ENCODE data around the gene RPS6KC1.

DNA sequence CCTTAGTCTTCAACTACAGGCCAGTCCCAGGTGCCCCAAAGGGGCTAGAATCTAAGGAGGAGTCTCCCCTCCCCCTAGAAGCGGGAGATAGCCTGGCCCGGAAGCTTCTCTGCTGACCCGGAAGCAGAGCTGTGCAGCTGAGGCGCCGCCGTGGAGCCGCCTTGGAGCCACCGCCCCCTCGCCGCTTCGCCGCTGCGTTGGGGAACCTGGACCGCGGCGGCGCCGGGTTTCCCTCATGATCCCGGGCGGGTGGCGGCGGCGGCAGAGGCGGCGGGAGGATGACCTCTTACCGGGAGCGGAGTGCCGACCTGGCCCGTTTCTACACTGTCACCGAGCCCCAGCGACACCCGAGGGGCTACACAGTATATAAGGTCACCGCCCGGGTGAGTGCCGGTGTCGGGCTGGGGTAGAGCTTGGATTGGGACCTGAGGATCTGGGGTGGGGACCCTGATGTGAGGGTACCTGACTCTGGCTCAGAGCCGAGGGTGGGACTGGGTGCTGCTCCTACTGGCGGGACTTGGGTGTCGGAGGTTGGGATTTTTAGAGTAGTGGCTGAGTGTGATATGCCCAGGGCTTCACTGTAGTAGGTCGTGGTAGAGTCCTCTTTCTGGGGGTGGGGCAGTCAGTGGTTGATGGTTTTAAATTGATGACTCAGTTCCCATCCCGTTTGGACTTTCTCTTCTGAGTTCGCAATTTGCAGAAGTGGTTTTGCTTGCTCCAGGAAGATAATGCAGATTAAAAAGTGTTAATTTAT lies at the start of gene RPS6KC1:
- peak; percentile 35; the same call in 1 of the 2 replicates for TF ChIP-seq CTCF (conservative IDR thresholded peaks at IDR 0.05; ENCODE audit: low read length)
- TF ChIP-seq EZH2phosphoT487 (IDR thresholded peaks at IDR 0.05; ENCODE audit: borderline replicate concordance, low read depth, low read length), result no peak
